GM12875 (cell line): Measurements from ENCODE around the gene CHKA.

Source experiments
- H3K4me3 ChIP-seq: one replicate; pipeline ENCODE4 v1.5.1; 2011; ENCODE audit warnings: low read depth, low read length, control low read depth
- CTCF ChIP-seq: IDR thresholded peaks from 2 replicates; pipeline ENCODE4 v1.5.1; 2011; ENCODE audit warnings: low read depth, mild to moderate bottlenecking, control low read depth, inconsistent platforms, low read length, moderate library complexity, borderline replicate concordance; ENCODE audit not compliant: insufficient read depth

Gene CHKA

GRCh38 chr11:68125164-68125563 is 4.0 kb upstream of the CHKA start:
- no peak overlapping the region for H3K4me3 ChIP-seq
- TF ChIP-seq CTCF: no peak

- no peak overlapping the region for H3K4me3 ChIP-seq
- TF ChIP-seq CTCF: no peak
Measured at GRCh38 chr11:68122936-68123539, 1.9 kb upstream of the CHKA start.

GRCh38 chr11:68120273-68121066 is 718 bp downstream of the CHKA start:
- peak overlapping the region; percentile 70 for H3K4me3 ChIP-seq
- no peak for TF ChIP-seq CTCF

GRCh38 chr11:68118706-68119448 is 2.3 kb downstream of the CHKA start:
- no peak overlapping the region for H3K4me3 ChIP-seq
- TF ChIP-seq CTCF: no peak

- TF ChIP-seq CTCF: no peak
- H3K4me3 ChIP-seq: no peak overlapping the region
Measured at GRCh38 chr11:68117853-68118470, 3.2 kb downstream of the CHKA start.

GRCh38 chr11:68116974-68117373 is 4.2 kb downstream of the CHKA start:
- TF ChIP-seq CTCF: no peak
- no peak overlapping the region for H3K4me3 ChIP-seq
